KMS-11 (cell line): ENCODE results near the gene WNT11.

Experiments
- H2AFZ ChIP-seq: fragments of 200-600 bp; sonication (generic); 2 replicates; pipeline ENCODE4 v1.6.1; 2016; ENCODE audit warnings: antibody characterized with exemption, mixed run types, low read depth
- H3K27ac ChIP-seq: fragments of 200-600 bp; sonication (generic); 2 replicates; pipeline ENCODE4 v1.6.1; 2016; ENCODE audit warnings: mild to moderate bottlenecking, mixed run types
- H3K27me3 ChIP-seq: fragments of 200-600 bp; sonication (generic); 2 replicates; pipeline ENCODE4 v1.6.1; 2017; ENCODE audit warnings: mild to moderate bottlenecking, low read depth, mixed run types, moderate library complexity; ENCODE audit not compliant: insufficient read depth
- H3K36me3 ChIP-seq: fragments of 200-600 bp; sonication (generic); 2 replicates; pipeline ENCODE4 v1.6.1; 2017; ENCODE audit warnings: mild to moderate bottlenecking, mixed run types; ENCODE audit not compliant: insufficient read depth
- H3K4me1 ChIP-seq: fragments of 200-600 bp; sonication (generic); 2 replicates; pipeline ENCODE4 v1.6.1; 2016; ENCODE audit warnings: mild to moderate bottlenecking, low read depth, mixed run types; ENCODE audit not compliant: poor library complexity, severe bottlenecking
- H3K4me2 ChIP-seq: fragments of 200-600 bp; sonication (generic); 2 replicates; pipeline ENCODE4 v1.7.0; 2016; ENCODE audit warnings: mild to moderate bottlenecking, mixed run types
- H3K4me3 ChIP-seq: fragments of 200-600 bp; sonication (generic); IDR thresholded peaks from 2 replicates; pipeline ENCODE4 v1.6.1; 2017; ENCODE audit warnings: low read depth, low read length, mixed read lengths; ENCODE audit not compliant: insufficient read depth
- H3K79me2 ChIP-seq: fragments of 200-600 bp; sonication (generic); 2 replicates; pipeline ENCODE4 v1.6.1; 2016; ENCODE audit warnings: low read depth, mixed run types; ENCODE audit not compliant: insufficient read depth
- H3K9ac ChIP-seq: fragments of 200-600 bp; sonication (generic); 2 replicates; pipeline ENCODE4 v1.6.1; 2016; ENCODE audit warnings: mild to moderate bottlenecking, mixed run types
- H4K20me1 ChIP-seq: fragments of 200-600 bp; sonication (generic); 2 replicates; pipeline ENCODE4 v1.6.1; 2016; ENCODE audit warnings: mild to moderate bottlenecking, mixed run types; ENCODE audit not compliant: insufficient read depth
- TF ChIP-seq, protein P1 (sequence below): fragments of 200-600 bp; sonication (generic); conservative IDR thresholded peaks from 2 replicates; pipeline ENCODE4 v1.6.1; 2017; ENCODE audit warnings: low read depth, mild to moderate bottlenecking, antibody characterized with exemption, low read length, moderate library complexity, mixed read lengths

WNT11 gene

DNA sequence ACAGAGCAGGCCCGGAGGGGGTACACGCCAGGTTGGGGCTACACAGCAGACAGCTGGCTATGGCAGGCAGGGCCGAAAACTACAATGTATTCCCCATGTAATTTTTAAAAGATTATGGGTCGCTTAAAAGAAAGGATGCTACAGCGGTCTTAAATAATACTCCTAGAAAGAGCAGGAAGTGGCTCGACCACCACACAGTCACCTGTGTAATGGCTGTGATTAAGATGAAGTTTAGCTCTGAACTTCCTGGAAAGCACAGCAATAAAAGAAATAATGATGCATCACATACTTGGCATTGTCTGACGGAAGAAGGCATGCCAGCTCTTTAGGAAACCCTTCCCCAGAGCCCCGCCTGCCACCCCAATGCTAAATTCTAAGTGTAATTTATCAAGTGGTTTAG lies 32.6 kb downstream of the WNT11 start:
- H3K27ac ChIP-seq, result no peak overlapping the region
- no peaks in the 10 kb centered on the region for H3K36me3 ChIP-seq

DNA sequence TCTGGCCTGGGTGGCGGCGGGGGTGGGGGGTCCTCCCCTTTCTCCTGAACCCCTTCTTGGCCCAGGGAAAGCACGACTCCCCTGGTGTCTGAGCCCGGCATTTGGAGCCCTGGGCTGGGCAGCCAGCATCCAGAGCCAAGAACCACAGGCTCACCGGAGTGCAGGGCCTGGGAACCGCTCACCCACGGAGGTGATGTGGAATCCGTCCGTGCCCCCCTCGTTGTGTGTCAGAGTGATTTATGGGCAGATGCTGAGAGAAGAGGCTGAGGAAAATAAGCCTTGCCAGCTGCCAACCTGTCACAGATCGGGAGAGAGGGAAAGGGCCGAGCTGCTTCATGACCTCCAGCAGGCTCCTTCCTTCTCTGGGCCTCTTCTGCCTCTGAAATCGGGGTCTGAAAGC lies 33.7 kb downstream of the WNT11 start:
- H3K27ac ChIP-seq, result no peak overlapping the region
- no peaks in the 10 kb centered on the region for H3K79me2 ChIP-seq
- peaks cover 6% of the 10 kb centered on the region for H3K4me1 ChIP-seq
- no peak overlapping the region for H3K9ac ChIP-seq
- no peaks in the 10 kb centered on the region for H4K20me1 ChIP-seq
- H3K4me2 ChIP-seq, result no peak overlapping the region
- H2AFZ ChIP-seq, result no peak overlapping the region
- no peaks in the 10 kb centered on the region for H3K36me3 ChIP-seq
- no peak overlapping the region for H3K4me3 ChIP-seq
- no peaks in the 10 kb centered on the region for H3K27me3 ChIP-seq
- TF ChIP-seq, protein P1, sequence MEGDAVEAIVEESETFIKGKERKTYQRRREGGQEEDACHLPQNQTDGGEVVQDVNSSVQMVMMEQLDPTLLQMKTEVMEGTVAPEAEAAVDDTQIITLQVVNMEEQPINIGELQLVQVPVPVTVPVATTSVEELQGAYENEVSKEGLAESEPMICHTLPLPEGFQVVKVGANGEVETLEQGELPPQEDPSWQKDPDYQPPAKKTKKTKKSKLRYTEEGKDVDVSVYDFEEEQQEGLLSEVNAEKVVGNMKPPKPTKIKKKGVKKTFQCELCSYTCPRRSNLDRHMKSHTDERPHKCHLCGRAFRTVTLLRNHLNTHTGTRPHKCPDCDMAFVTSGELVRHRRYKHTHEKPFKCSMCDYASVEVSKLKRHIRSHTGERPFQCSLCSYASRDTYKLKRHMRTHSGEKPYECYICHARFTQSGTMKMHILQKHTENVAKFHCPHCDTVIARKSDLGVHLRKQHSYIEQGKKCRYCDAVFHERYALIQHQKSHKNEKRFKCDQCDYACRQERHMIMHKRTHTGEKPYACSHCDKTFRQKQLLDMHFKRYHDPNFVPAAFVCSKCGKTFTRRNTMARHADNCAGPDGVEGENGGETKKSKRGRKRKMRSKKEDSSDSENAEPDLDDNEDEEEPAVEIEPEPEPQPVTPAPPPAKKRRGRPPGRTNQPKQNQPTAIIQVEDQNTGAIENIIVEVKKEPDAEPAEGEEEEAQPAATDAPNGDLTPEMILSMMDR, result no peak

More for the DNA sequence above, 32.6 kb downstream of the WNT11 start:
- H3K4me3 ChIP-seq, result no peak overlapping the region
- no peaks in the 10 kb centered on the region for H3K79me2 ChIP-seq
- no peak overlapping the region for H3K9ac ChIP-seq
- no peaks in the 10 kb centered on the region for H3K27me3 ChIP-seq
- no peaks in the 10 kb centered on the region for H4K20me1 ChIP-seq
- TF ChIP-seq, protein P1, result no peak
- no peak overlapping the region for H3K4me2 ChIP-seq
- H2AFZ ChIP-seq, result no peak overlapping the region
- H3K4me1 ChIP-seq, result peaks cover 6% of the 10 kb centered on the region

GRCh38 chr11:76170468-76170867 lies 35.8 kb downstream of the WNT11 start:
- no peak overlapping the region for H3K9ac ChIP-seq
- no peak overlapping the region for H3K27ac ChIP-seq
- no peak overlapping the region for H2AFZ ChIP-seq
- no peak overlapping the region for H3K4me2 ChIP-seq
- H3K36me3 ChIP-seq, result no peaks in the 10 kb centered on the region
- H3K4me1 ChIP-seq, result peaks cover 19% of the 10 kb centered on the region
- no peaks in the 10 kb centered on the region for H3K79me2 ChIP-seq
- no peaks in the 10 kb centered on the region for H4K20me1 ChIP-seq
- no peaks in the 10 kb centered on the region for H3K27me3 ChIP-seq
- no peak overlapping the region for H3K4me3 ChIP-seq
- TF ChIP-seq, protein P1, result no peak

DNA sequence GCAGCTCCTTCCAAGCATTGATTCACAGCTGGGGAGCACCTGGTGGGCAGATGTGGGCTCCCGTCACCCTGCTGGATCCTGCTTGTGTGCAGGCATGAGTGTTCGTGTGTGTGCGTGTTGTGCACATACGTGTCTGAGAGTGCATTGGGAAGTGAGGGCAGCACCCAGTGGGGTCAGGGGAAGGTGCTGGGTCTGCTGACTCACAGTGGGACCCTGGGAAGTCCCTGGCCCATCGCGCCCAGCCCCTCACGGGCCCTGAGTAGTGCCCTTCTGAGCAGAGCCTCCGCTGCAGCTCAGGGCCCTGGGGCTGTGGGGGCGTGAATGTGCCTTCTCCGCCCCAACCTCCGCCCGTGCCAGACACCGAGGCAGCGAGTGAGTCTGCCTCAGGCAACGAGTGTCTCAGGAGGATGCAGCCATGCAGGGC lies 36.8 kb downstream of the WNT11 start:
- Histone ChIP-seq H3K4me1 (peaks cover 20% of the 10 kb centered on the region), H3K36me3 (no peaks in the 10 kb centered on the region), H3K4me3 (no peak overlapping the region), H4K20me1 (no peaks in the 10 kb centered on the region), H3K4me2 (no peak overlapping the region), H3K27me3 (no peaks in the 10 kb centered on the region), H3K27ac (no peak overlapping the region), H3K9ac (no peak overlapping the region), H2AFZ (no peak overlapping the region), H3K79me2 (no peaks in the 10 kb centered on the region)
- TF ChIP-seq, protein P1, result no peak
